OCI-M2 (cell line): Measurements from ENCODE around the gene ZYX.
"Not testable (repeated sequence)": the region's sequence is repeated elsewhere in the genome, so short reads cannot be mapped to it uniquely, and the experiment has no call there.

Experiments used
- DNase-seq: peaks from one replicate; lab custom pipeline; 2025; ENCODE audit not compliant: unreplicated experiment; lab: John Stamatoyannopoulos, UW

The ZYX gene

DNA sequence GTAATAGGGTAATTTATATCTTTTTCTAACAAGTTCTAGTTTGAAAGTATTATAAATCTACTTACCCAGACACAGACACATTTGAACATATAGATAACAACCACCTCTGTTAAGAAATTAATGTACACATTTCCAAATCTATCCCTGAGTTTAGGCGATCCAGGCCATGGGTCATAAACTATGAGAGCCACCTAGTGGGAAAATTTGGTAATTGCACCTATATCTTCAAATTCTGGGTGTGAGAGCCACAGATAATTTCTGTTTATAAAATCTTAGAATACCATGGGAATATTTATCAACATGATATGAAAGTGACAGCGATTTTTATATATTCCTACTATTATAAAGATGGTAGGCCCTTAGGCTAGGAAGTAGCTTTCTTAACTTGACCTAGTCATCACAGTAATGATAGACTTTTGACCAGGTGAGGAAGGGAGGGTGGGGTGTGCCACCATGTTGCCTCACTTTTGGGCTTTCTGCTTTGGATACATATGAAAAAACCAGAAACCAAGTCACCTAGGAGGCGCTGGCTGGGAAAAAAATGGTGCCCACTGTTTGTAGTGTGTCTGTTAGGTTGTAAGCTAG, 35.5 kb downstream of the ZYX start:
- DNase-seq, result peak; percentile 70

DNA sequence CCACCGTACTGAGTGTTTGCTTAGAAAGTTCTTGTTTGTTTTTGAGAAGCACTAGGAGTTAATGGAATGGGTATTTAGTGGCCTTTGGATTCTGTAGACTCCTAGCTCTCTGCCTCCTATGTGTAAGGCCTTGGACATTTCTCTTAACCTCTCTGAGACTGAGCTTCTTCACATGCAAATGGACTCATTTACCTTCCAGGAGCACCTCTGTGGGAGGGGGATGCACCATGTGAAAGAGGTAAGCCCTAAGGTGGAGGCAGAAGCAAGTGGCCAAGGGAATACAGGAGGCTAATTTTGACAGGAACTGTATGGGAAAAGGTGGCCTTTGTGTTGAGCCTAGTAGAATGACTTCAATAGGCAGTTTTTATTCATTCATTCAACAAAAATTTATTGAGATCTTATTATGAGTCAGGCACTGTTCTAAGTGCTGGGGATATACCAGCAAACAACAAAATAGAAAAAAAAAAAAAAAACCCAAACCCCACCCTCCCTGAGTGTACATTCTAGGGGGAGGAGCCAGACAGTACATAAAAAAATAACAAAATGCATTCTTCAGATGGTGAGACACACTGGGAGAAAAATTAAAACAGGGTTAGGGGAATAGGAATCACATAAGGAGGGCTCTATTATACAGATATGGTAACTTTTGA, 36.7 kb downstream of the ZYX start:
- DNase-seq, result no peak

- no peak for DNase-seq
Measured at GRCh38 chr7:143418681-143419458, 37.7 kb downstream of the ZYX start.

DNA sequence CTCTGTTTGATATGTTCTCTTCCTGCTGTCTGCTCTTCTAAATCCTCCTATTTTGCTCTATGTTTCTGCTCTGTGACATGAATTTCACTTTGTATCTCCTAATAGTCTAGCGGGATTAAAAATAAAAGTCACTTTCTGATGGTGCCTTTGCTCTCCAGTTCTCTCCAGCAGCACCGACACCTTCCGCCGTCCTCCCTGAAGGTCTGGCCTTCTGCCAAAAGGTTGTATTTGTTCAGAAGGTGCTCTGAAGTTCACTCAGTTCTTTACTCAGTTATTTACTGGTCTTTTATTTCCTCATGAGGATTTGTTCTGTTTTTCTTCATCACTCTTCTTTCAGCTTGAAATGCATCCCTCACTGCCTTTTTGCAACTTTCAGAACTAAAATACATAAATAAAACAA, 38.7 kb downstream of the ZYX start:
- no peak for DNase-seq

DNA sequence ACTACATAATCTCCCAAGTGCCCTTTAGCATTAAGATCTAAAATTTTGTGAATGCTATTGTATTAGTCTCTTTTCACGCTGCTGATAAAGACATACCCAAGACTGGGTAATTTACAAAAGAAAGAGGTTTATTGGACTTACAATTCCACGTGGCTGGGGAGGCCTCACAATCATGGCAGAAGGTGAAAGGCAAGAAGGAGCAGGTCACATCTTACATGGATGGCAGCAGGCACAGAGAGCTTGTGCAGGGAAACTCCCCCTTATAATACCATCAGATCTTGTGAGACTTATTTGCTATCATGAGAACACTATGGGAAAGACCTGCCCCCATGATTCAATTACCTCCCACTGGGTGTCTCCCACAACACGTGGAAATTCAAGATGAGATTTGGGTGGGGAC, 39.5 kb downstream of the ZYX start:
- DNase-seq, result not testable (repeated sequence)

DNA sequence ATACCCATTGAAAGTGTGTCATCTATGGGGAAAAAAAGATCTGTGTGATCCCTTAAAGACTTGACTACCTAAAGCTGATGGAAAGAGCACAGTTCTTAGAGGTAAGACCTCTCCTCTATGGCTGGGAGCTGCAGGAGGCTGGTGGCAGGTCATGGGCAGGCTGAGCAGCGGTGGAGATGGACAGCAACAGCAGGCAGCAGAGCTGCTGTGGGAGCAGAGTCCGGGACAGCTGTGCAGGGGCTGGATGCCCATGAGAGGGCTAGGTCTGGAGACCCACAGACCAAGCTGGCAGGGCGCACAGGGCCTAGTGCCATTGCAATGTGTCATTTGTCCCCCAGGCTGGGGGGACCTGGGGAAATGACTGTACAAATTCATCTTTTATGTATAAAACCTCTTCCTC, 40.9 kb downstream of the ZYX start:
- no peak for DNase-seq

DNA sequence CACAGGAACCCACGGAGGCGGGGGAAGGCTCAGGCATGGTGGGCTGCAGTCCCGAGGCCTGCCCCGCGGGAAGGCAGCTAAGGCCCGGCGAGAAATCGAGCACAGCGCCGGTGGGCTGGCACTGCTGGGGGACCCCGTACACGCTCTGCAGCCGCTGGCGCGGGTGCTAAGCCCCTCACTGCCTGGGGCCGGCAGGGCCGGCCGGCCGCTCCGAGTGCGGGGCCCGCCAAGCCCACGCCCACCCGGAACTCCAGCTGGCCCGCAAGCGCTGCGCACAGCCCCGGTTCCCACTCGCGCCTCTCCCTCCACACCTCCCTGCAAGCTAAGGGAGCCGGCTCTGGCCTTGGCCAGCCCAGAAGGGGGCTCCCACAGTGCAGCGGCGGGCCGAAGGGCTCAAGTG, 43.3 kb downstream of the ZYX start:
- not testable (repeated sequence) for DNase-seq

DNA sequence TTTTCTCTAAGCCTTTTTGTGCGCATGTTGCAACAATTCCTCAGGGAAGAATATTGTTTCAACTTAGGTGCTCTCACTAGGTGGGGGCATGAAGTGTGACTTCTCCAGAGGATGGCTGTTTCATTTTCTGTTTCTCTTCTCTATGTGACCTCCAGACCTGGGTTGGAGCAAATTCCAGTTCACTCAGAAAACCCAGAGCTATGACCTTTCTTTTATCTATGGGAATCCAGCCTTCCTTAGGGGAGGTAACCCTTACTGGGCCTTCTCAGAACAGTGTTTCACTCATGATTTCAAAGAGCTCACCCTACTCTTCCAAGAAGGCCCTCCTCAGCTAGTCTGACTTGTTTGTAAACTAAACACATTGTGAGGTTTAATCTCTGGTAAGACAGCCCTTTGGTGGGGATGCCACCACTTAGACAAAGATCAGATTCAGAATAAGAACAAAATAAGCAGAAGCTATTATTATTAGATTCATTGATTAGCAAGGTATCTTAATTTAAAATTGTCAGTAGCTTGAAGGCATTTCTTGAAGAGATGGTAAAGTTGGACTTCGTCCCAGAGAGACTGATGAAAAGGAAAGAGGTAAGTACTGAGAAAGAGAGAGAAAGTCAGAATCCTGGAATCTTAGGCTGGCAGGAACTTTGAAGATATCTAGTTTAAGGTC, 45.5 kb downstream of the ZYX start:
- DNase-seq, result no peak

GRCh38 chr7:143429770-143430698, 48.9 kb downstream of the ZYX start:
- DNase-seq, result no peak

- no peak for DNase-seq
Measured at GRCh38 chr7:143431109-143431508, 50.0 kb downstream of the ZYX start.

DNA sequence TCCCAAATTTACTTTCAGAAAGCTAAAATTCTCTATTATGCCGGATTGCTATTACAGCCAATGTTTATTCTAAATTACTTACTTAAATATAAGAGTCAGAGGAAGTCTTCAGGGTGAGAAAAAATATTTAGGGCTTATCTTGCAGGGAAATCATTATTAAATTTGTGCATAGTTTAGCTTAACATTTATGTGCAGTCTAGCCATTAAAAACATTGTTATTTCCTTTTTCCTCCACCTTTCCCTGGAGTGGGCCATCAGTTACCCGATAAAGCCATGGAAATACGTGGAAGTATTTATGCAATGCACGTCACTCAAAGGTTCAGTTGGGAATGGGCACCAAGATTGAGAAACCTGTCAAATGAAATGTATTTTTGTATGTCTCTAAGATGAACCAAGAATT, 52.6 kb downstream of the ZYX start:
- DNase-seq, result no peak

GRCh38 chr7:143434660-143435059, 53.5 kb downstream of the ZYX start:
- DNase-seq, result no peak

GRCh38 chr7:143435266-143435665, 54.1 kb downstream of the ZYX start:
- DNase-seq, result no peak

DNA sequence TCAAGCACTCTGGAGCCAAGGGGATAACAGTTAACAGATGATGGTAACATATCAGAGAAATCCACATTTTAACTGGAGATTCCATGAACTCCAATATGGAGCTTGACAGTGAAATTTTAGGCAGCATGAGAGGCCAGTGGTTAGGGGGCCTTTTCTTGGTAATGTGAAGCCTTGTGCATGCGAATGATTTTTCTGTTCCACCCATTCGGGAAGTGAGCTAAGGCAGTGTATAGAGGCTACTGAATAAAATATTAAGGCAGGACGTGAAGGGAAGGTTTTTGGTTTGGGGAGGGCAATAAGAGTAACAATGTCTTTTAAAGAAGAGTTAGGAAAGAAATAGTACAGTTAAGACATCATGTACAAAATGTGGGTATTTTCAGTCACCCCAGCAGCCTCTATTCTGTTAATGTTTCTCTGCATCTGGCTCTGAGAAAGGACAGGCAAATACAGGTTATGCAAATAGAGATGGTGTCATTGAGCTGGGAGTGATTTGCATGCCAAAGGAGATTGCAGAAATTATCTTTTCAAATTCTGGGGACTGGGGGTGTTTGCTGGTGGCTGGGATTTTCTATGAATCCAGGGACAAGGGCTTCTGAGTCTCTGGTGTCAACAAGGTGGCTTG, 55.3 kb downstream of the ZYX start:
- no peak for DNase-seq

DNA sequence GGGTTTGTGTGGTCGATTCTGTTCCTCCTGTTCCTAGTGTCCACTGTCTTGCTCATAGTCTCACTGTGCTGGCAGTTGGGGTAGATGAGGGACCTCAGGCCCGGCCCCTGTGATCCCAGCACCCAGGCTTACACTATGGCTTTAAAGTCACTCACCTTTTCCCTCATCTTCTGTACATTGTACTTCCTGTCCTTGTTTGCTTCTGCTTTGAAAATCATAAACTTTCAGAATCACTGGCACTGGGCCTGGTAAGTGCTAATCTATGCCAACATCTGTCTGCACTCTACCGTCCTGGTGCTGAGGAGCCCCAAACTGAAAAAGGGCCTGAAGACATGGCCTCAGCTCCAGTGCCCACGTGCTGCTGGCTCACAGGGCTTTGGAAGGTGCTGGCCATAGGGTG, 56.4 kb downstream of the ZYX start:
- DNase-seq, result no peak

- no peak for DNase-seq
Measured at GRCh38 chr7:143439866-143440265, 58.7 kb downstream of the ZYX start.
